ENCODE data around the gene ATP11C.

DNA sequence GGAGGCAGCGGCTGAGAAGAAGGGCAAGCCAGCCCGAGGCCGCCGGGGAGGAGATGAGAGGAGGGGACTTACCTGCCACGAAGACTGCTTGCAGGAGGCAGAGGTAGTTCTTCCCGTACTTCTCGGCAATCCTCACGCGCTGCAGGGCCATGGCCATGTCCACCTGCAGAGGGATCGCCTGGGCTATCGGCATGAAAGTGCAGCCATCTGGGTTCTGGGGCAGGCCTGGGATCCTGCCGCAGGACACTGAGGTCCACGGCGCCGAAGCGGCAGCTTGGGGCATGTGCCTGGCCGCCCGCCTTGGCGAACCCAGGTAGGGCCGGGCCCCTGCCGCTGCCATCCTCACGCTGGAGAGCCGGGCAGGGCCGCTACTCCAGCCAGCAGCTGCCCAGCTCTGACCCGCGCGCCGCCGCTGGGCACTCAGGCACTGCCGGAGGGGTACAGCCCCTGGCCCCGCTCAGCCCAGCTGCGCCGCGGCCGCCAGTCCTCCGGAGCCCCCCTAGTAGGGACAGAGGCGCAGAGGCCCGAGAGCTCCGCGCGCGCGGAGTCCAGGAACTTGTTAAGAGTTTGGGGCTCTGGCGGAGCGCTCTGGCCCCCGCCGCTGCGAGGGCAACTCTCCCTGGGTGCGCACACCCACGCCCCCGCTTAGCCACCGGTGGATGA, 240.9 kb downstream of the ATP11C start:
- no peak for TF ChIP-seq TARDBP (IDR thresholded peaks at IDR 0.05)
- TF ChIP-seq, protein P1, sequence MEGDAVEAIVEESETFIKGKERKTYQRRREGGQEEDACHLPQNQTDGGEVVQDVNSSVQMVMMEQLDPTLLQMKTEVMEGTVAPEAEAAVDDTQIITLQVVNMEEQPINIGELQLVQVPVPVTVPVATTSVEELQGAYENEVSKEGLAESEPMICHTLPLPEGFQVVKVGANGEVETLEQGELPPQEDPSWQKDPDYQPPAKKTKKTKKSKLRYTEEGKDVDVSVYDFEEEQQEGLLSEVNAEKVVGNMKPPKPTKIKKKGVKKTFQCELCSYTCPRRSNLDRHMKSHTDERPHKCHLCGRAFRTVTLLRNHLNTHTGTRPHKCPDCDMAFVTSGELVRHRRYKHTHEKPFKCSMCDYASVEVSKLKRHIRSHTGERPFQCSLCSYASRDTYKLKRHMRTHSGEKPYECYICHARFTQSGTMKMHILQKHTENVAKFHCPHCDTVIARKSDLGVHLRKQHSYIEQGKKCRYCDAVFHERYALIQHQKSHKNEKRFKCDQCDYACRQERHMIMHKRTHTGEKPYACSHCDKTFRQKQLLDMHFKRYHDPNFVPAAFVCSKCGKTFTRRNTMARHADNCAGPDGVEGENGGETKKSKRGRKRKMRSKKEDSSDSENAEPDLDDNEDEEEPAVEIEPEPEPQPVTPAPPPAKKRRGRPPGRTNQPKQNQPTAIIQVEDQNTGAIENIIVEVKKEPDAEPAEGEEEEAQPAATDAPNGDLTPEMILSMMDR (IDR thresholded peaks at IDR 0.05 in 2 of 3, conservative IDR thresholded peaks at IDR 0.05 in 1 of 3; ENCODE audit: insufficient read depth in 2 of 3, low read depth in 1 of 3, low read length in 3 of 3) = no peak
- TF ChIP-seq NCOA1 (IDR thresholded peaks at IDR 0.05; ENCODE audit: low read depth) = no peak
- TF ChIP-seq, protein P2, sequence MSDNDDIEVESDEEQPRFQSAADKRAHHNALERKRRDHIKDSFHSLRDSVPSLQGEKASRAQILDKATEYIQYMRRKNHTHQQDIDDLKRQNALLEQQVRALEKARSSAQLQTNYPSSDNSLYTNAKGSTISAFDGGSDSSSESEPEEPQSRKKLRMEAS (CRISPR knock-in tag; IDR thresholded peaks at IDR 0.05) = no peak
- no peak for TF ChIP-seq GABPA (tag; conservative IDR thresholded peaks at IDR 0.05; ENCODE audit: low read depth)

Measured in K562 (cell line).